Spleen (tissue), 7 donors: ENCODE data around the gene PAM.

Experiments
- POLR2A ChIP-seq, 3 donors: fragments of 450-650 bp; IDR thresholded peaks; one replicate each; pipeline ENCODE4 v1.5.1; 2017; ENCODE audit warnings: antibody characterized with exemption in 3 of 3, mild to moderate bottlenecking in 1 of 3
- TF ChIP-seq, protein P1 (sequence below), 11 experiments: fragments of 200-600 bp in 7 of 11; fragments of 450-650 bp in 4 of 11; sonication (generic) in 4 of 11; IDR thresholded peaks in 8 of 11; conservative IDR thresholded peaks in 3 of 11; 1 replicate in 7 of 11; 2 replicates in 4 of 11; pipeline versions ENCODE4 v1.4.0 to v1.8.0; 2016 to 2021; ENCODE audit warnings: antibody characterized with exemption in 11 of 11, inconsistent platforms in 4 of 11, mild to moderate bottlenecking in 1 of 11
- donor health status: DM: no; HTN: no; CAD: no; lungs with moderate emphysema.
- donor health status: DM: no; HTN: no; CAD: no.
- donor health status: DM: no; HTN: no; CAD: no.

DNA sequence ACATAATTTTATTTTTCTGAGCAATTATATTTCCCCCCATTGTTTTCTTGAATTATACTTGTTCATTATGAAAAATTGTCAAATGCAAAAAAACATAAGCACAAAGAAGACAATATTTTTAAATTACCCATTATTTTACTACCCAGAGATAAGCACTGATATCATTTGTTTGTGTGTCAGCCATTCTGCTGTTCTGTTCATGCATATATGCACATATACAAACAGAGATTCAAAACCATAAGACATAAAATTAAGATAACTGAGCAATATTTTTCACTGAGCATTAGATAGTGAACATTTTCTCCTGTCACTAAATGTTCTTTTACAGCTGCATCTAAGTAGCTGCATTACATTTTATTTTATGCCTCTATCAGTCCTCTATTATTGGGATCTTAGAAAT, 35.6 kb downstream of the PAM start:
- TF ChIP-seq, protein P1, sequence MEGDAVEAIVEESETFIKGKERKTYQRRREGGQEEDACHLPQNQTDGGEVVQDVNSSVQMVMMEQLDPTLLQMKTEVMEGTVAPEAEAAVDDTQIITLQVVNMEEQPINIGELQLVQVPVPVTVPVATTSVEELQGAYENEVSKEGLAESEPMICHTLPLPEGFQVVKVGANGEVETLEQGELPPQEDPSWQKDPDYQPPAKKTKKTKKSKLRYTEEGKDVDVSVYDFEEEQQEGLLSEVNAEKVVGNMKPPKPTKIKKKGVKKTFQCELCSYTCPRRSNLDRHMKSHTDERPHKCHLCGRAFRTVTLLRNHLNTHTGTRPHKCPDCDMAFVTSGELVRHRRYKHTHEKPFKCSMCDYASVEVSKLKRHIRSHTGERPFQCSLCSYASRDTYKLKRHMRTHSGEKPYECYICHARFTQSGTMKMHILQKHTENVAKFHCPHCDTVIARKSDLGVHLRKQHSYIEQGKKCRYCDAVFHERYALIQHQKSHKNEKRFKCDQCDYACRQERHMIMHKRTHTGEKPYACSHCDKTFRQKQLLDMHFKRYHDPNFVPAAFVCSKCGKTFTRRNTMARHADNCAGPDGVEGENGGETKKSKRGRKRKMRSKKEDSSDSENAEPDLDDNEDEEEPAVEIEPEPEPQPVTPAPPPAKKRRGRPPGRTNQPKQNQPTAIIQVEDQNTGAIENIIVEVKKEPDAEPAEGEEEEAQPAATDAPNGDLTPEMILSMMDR (IDR thresholded peaks at IDR 0.05 in 8 of 11, conservative IDR thresholded peaks at IDR 0.05 in 3 of 11): no peak
- no peak for TF ChIP-seq POLR2A (IDR thresholded peaks at IDR 0.05)
